CD4-positive, alpha-beta T cell treated with Interferon alpha-2 for 1 hour (primary cell): Measurements from ENCODE around the gene FLOT2.
"Not testable (repeated sequence)": the region's sequence is repeated elsewhere in the genome, so short reads cannot be mapped to it uniquely, and the experiment has no call there.

ENCODE experiments used
- DNase-seq, 2 donors: peaks; one replicate each; pipeline ENCODE4 v3.0.0-alpha.2; 2020 to 2022

FLOT2 gene

DNA sequence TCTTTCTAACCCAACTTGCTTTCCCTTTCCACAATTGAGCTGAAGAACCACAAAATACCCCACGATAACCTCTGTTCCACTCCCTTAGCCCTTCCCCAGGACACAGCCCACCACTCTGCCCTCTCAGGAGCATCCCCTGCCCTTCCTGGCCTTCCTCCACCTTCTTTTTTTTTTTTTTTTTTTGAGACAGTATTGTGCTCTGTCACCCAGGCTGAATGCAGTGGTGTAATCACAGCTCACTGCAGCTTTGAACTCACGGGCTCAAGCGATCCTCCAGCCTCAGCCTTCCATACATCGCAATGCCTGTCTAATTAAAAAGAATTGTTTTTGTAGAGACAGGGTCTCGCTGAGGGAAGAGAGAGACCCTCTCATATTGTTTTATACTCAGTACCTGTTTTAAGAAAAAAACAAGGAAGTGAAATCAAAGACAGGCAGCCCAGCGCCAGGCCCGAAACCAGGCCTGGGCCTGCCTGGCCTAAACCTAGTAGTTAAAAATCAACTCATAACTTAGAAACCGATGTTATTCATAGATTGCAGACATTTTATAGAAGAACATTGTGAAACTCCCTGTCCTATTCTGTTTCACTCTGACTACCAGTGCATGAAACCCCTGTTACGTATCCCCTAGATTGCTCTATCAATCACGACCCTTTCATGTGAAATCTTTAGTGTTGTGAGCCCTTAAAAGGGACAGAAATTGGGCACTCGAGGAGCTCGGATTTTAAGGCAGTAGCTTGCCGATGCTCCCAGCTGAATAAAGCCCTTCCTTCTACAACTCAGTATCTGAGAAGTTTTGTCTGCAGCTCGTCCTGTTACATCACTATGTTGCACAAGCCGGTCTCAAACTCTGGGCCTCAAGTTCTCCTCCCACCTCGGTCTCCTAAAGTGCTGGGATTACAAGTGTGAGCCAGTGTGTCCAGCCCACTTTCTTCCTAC is 4.0 kb downstream of the FLOT2 start:
- DNase-seq, result peak; percentile 19 to 37

DNA sequence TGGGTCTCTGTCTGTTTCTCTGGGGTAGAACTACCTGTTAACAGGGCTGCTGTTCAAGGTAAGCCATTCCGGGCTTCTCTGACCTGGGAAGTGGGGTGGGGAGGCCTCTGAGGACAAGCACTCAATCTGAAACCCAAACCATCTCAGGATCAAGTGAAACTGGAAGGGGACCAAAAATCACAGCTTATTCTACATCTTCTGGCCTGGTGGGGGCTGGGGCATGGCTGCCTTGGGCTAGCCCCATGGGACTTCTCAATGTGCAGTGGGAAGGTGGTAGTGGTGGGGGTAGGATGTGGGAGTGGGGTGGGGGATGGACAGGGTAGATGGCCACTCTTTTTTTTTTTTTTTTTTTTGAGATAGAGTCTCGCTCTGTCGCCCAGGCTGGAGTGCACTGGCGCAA is 5.5 kb downstream of the FLOT2 start:
- DNase-seq, result no peak

DNA sequence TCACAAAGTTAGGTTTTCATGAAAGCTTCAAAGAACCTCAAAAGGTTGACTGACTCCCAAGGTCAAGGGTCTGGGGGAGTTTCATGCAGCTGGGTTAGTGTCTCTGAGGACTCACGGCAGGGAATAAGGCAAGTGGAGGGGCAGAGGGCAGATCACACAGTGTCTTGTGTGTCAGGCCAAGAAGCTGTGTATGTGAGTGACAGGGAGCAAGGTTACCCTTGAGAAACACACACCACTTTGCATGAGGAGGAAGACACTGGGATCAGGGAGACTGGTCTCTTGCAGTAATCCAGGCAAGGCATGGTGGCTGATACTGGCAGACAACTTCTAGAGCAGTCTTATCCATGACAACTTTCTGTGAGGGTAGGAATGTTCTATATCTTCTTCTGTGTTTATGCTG is 6.3 kb downstream of the FLOT2 start:
- no peak for DNase-seq

DNA sequence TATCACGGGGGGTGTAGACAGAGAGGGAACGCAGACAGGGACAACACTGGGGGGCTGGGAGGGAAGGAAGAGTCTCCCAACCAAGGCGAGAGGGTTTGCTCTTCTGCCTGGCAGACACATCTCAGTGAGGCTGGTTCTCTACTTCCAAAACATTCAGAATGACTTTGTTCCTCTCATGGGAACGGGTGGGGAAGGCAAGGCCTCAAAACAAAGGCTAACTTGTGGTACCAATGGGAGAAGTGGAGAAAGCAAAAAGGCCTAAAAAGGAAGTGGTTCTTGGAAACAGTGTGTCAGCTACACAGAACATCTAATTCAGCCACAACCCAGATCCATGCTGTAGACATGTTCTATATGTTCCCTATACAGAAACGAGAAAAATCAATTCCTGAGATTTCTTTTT is 7.5 kb downstream of the FLOT2 start:
- no peak for DNase-seq

DNA sequence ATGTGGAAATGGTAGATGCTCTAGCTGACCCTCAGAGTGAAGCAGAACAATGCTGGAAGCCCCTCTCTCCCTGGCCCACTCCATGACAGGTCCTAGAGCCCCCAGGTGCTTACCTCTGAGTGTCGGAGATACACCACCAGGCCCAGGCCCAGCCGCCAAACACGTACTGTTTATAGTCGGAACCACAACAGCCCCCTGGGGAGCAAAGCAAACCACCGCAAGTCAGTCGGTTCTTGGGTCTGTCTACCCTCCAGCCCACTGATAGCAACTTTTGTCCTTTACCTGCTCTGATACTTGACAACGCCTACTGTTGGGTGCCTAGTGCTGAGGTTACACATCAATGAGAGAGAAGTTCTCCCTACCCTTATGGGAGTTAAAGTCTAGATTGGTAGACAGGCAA is 8.7 kb downstream of the FLOT2 start:
- DNase-seq, result no peak

DNA sequence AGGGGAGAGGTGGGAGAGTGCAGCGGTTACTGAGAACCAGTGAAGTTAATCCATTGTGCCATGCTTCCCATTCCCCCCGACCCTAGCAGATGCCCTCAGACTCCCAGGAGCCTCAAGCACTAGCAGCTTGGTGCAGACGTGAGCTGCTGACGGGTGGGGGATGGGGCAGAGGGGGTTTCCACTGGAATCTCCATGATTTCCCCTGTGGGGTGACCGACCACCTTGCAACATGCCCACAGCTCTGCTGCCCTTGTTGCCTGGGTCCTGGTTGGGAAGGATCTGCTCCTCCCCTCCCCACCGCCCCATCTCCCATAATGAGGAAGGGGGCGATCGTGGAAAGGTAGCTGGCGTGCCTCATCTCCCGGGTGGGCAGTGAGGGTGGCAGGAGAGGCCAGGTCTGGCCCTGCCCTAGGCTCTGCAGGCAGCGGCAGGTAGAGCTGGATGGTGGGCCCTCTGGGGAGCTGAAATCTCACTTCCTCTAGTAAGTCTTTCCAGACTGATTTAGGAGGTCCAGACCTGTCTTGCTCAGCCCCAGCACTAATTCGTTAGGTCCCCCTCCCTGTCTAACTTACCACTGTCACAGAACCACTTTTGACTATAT is 9.6 kb downstream of the FLOT2 start:
- DNase-seq, result no peak

DNA sequence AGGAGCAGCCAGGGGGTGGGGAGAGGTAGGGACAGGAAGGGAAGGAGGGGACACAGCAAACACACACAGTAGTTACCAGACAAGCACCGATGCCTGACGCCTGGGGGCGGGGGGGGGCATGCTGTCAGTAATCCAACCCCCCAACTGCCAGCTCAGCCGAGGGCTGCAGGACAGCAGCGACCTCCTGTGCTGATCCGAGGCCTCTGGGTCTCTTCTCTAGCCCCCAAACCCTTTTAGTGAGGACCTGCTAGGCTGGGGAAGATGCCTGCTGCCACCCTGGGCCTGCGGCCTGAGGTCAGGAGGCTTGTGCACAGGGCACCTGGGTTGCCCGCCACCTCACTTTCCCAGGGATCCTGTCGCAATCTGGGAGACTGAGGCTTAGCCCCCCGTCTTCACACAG is 11.6 kb downstream of the FLOT2 start:
- DNase-seq, result no peak

DNA sequence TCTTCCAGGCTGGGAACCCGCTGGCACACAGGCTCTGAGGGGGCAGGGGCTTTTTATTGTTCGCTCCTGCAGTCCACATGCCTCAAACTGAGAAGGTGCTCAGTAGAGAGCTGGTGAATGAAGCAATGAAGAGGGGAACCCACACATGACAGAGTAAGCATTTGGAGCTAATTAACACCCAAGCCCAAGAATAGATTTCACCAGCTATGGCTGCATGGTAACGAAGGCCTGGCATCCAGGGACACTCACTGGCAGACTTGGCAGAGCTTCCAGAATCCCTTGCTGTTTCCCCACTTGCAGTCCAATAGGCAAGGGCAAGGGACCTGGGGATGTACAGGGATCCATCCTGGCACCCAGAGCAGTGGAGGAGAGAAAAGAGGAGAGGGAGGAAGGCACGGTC is 12.2 kb downstream of the FLOT2 start:
- DNase-seq, result no peak

DNA sequence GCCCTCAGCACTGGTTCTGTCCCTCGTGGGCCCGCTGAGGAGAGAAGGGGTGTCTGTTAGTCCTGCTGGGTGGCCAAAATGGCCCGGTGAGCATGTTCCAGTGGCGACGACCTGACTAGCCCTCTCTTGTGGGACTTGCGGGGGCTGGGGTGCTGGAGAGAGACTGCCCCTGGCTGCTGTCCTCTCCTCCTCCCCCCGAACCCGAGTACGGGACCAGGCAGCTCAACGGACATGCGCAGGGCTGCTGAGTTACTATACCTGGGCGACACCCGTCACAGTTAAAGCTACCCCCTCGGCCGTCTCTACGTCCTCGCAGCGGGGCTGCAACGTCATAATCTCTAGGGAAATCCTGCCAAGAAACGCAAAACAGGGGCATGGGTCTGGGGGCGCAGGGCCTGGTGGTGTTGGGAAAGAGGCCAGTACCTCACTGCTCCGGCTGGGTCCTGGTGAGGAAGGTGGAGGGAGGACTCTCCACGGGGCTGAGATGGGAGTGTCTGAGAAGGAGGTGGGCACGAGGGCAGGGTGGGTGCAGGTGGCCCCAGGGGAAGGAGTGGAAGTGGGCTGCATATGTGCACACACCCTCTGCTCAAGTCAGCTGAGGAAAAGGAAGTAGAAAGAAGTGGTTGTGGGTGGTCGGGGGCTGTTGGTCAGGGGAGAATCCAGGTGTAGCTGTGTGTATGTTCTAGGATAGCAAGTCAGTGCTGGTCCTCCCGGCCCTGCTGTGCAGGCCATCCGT is 13.4 kb downstream of the FLOT2 start:
- DNase-seq, result no peak

DNA sequence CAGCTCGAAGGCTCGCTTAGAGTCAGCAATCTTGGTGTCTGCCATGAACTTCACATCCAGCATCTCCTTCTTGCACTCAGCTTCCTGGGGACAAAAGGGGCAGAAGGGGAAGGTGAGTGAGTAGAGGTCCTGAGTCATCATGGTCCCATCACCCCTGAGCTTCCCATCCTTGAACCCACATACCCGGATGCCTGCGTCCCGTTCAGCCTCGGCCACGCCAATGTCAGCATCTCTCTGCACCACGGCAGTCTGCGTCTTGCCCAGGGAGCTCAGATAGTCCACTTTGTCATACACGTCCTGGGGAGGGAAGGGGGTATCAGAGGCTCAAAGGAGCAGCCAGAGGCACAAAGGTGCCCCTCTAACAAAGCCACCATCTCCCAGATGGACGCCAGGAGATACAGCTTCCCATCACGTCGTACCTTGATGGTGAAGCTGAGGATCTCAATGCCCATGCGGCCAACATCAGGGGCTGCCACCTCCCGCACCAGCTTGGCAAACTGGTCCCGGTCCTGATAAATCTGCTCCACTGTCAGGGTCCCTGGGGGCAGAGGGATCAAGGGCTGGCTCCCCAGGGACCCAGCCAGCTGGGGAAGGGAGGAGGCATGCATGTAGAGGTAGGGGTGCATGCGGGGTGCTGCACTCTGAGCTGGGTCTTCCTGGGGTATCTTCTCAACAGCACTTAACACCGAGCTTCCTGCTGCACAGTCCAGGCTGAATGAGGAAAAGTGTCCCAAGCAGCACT is 15.2 kb downstream of the FLOT2 start:
- DNase-seq, result no peak

DNA sequence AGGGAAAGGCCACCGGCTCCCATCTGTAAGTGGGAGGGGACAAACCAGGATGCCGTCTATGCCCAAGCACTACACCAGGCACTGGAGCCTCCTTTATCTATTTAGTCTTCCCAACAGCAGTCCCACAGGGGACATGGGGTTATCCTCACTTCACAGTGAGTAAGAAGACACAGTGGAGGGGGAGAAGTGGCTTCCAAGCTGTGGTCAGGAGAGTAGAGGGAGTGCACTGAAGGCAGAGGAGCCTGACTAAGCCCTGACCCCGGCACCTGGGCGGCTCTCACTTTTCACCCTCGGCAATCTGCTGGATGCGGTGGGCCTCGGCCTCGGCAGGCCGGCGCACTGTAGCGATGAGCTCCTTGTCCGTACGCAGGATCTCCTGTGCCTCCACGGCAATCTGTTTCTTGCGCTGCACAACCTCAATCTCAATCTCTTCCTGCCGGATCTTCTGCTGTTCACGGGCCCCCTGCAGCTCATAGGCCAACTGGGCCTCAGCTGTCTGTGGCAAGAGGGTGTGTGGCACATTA is 15.9 kb downstream of the FLOT2 start:
- no peak for DNase-seq

DNA sequence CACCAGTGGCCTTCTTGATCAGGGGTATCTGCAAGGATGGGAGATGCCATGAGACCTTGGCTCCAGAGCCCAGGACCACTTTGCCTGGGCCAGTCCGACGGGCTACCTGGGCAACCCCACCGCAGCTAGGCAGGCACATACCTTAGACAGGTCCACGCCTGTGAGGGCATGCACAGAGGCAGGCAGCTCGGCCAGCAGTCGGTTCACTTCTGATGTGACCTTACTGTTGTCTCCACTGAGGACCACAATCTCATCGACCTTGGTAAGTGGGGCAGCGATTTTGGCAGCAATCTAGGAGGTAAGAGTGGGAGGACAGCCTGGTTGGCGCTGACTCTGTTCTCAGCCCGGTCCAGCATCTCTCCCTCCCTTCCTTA is 17.0 kb downstream of the FLOT2 start:
- no peak for DNase-seq

DNA sequence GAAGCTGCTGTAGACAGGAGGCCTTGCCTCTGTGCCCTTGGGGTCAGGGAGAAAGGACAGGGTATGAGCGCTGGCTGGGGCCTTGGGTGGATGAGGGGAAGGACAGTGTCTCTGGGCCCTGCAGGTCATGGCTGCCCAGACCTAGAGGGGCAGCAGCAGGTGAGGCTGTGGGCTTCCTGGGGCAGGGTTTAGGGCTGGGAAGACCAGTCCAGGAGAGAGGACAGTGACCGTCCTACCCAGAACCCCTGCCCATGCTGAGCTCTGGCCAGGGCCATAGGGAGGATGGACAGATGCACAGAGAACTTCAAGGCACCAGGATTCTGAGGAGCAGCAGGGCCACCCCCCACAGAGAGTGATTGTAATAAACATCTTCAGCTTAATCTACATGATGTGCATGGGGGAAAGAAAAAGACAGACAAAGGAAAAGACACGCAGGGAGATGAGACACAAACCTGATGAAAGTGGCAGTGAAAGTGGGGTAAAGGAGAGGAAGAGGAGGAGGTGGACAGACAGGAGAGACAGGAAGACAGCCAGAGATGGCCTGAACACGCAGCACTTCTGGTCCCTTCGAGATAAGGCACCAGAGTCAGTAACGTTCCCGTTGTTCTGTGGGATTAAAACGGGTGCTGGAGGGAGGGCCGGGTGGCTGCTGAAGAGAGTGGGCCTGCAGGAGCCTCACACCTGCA is 17.5 kb downstream of the FLOT2 start:
- DNase-seq, result no peak

DNA sequence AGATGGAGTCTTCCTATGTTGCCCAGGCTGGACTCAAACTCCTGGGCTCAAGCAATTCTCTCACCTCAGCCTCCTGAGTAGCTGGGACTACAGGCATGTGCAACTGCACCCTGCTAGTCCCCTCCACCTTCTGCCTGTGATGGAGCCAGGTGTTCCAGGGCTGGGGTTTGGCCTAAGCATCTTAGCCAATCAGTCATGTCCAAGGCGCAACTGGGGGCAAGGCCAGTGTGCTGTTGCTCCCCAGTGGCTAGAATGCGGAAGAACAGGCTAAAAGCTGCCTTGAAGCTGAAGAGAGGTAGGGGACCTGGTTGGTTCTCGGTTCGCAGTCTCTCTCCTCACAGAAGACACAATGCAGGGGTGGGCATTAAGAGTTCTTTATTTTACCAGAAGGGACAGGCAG is 18.6 kb downstream of the FLOT2 start:
- DNase-seq, result peak in 1 of 2 donors; percentile 14

DNA sequence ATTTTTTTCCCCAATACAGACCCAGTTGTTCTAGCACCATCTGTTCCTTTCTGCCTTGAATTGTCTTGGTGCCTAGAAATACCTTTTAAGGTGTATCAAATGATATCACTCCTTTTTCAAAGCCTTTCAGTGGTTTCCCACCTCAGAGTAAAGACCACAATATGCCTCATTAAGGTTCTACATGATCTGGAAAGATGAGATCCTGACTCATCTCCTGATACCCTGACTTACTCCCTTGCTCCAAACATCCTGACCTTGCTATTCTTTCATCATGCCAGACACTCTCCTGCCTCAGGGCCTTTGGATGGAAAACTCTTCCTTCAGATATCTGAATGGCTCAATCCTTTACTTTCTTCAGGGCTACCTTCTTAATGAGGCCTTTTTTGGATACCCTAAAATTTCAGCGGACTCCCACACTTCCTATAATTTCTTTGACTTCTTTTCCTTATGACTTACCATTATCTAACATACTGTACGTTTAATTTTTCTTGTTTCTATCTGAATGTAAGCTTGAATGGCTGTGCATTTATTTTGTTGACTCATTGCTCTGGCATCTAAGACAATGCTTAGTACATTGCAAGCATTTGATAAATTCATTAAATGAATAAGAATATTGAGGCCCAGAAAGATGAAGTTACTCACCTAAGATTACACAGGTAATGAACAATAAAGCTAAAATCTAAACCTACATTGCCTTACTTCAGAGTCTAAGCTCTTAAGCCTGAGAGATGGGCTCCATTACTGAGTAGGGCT is 19.2 kb downstream of the FLOT2 start:
- DNase-seq, result no peak

DNA sequence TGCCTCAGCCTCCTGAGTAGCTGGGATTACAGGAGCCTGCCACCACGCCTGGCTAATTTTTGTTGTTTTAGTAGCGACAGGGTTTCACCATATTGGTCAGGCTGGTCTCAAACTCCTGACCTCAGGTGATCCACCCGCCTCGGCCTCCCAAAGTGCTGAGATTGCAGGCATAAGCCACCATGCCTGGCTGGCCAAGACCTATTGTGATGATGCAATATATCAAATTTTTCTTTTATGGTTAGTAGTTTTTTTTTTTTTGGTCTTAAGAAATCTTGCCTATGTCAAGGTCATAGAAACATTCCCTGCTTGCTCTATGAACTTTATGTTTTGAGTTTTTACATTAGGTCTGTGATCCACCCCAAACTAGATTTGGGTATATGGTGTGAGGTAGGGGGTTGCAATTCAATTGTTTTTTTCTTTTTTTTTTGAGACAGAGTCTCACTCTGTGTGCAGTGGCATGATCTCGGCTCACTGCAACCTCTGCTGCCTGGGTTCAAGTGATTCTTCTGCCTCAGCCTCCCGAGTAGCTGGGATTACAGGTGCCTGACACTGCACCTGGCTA is 20.3 kb downstream of the FLOT2 start:
- DNase-seq, result not testable (repeated sequence)

DNA sequence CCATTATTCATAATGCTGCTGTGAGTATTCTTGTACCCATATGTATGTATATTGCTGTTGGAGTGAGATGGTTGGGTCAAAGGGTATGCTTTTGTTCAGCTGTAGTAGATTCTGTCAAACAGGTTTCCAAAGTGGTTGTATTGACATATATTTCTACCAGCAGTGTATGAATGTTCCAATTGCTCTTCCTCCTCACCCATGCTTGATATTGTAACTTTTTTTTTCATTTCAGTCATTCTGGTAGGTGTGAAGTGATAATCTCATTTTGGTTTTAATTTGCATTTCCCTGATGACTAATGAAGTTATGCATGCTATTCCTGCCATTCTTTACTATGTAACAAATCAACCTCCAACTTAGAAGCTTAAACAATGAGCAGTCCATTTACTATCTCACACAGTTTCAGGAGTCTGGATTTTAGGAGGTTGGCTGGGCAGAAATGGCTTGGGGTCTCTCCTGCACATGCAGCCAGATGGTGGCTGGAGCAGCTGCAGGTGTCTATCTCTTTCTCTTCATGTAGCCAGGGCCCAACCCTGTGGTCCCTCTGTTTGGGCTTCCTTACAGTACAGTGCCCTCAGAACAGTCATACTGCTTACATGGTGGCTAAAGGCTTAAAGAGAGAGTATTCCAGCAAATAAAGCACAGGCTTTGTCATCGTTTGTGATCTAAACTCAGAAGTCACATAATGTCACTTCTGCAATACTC is 21.5 kb downstream of the FLOT2 start:
- no peak for DNase-seq

DNA sequence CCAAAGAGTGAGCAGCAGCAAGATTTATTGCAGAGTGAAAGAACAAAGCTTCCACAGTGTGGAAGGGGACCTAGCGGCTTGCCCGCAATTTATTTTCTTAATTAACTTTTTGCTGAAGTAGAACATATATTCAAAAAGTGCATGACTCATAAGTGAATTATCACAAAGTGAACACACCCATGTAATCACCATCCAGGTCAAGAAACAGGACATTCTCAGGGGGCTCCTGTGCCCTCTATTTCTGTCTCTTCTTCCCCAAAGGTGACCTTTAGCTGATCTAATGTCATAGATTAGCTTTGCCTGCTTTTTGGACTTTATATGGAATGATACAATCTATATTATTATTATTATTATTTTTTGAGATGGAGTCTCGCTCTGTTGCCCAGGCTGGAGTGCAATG is 22.8 kb downstream of the FLOT2 start:
- DNase-seq, result no peak

DNA sequence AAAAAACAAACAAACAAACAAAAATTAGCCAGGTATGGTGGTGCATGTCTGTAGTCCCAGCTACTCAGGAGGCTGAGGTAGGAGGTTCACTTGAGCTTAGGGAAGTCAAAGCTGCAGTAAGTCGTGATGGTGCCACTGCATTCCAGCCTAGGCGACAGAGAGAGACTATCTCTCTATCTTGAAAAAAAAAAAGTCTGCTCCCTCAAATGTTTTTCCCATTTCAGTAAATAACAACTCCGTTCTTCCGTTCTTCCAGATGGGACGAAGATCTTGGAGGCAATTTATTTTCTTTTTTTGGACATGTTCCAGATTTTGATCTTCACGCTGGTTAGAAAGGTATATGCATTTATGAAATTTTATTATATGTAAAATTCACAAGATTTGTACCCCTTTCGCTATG is 23.7 kb downstream of the FLOT2 start:
- DNase-seq, result no peak

DNA sequence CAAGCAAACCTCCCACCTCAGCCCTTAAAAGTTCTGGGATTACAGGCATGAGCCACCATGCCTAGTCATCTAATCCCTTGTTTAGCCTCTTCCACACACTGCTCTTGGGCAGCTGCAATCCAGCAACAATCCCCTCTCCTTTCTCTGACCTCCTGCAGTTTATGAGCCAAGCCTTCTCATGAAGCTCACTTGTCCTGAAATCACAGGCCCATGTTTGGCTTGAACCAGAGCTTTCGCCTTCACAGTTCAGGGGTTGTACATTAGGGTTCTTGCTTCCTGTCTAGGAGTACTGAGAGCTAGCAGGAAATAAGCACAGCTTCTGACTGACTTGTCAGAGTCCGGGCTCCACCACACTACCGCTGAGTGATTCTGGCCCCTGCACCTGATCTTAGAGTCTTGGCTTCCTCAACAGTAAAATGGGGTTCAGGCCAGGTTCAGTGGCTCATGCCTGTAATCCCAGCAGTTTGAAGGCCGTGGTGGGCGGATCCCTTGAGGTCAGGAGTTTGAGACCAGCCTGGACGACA is 26.4 kb downstream of the FLOT2 start:
- peak in 1 of 2 donors; percentile 42 for DNase-seq
